Tibial artery (tissue), 4 donors: ENCODE measurements around the gene NCMAP.
A peak's percentile ranks its signal among the peaks of the same experiment; 100 is the strongest.

Experiments
- DNase-seq, 2 donors: peaks; one replicate each; pipeline ENCODE4 v3.0.0-alpha.2; 2019
- H3K27ac ChIP-seq, 2 donors: fragments of 200-600 bp; sonication (generic) in 1 of 2; 1 replicate in 1 of 2; 2 replicates in 1 of 2; pipeline ENCODE4 v1.5.1; 2018 to 2019; ENCODE audit warnings: mild to moderate bottlenecking in 1 of 2
- H3K27me3 ChIP-seq, 2 donors: fragments of 200-600 bp; sonication (generic) in 1 of 2; one replicate each; pipeline versions ENCODE4 v1.5.1 to v1.6.0; 2016 to 2019
- H3K36me3 ChIP-seq, 3 donors: fragments of 200-600 bp; sonication (generic) in 2 of 3; one replicate each; pipeline ENCODE4 v1.5.1; 2016 to 2019; ENCODE audit warnings: mild to moderate bottlenecking in 2 of 3
- H3K4me1 ChIP-seq, 4 donors: fragments of 200-600 bp; sonication (generic) in 2 of 4; 1 replicate in 3 of 4; 2 replicates in 1 of 4; pipeline ENCODE4 v1.5.1; 2016 to 2019
- H3K4me3 ChIP-seq, 2 donors: fragments of 200-600 bp; sonication (generic) in 1 of 2; 1 replicate in 1 of 2; 2 replicates in 1 of 2; pipeline ENCODE4 v1.5.1; 2018 to 2019; ENCODE audit warnings: mild to moderate bottlenecking in 2 of 2
- H3K9me3 ChIP-seq, 3 donors: fragments of 200-600 bp; sonication (generic) in 1 of 3; one replicate each; pipeline ENCODE4 v1.5.1; 2016 to 2019
- intact Hi-C: fragments of 100-400 bp; cut with DNase I; formaldehyde crosslinking; loops from one replicate; pipeline ENCODE4 v1.15.0; 2023; ENCODE audit warnings: low total_unique reads
- TF ChIP-seq, protein P1 (sequence below), 2 experiments: fragments of 200-600 bp in 1 of 2; fragments of 450-650 bp in 1 of 2; IDR thresholded peaks; one replicate each; pipeline ENCODE4 v1.5.1; 2017 to 2019; ENCODE audit warnings: antibody characterized with exemption in 2 of 2, mild to moderate bottlenecking in 1 of 2, moderate library complexity in 1 of 2

The NCMAP gene

DNA sequence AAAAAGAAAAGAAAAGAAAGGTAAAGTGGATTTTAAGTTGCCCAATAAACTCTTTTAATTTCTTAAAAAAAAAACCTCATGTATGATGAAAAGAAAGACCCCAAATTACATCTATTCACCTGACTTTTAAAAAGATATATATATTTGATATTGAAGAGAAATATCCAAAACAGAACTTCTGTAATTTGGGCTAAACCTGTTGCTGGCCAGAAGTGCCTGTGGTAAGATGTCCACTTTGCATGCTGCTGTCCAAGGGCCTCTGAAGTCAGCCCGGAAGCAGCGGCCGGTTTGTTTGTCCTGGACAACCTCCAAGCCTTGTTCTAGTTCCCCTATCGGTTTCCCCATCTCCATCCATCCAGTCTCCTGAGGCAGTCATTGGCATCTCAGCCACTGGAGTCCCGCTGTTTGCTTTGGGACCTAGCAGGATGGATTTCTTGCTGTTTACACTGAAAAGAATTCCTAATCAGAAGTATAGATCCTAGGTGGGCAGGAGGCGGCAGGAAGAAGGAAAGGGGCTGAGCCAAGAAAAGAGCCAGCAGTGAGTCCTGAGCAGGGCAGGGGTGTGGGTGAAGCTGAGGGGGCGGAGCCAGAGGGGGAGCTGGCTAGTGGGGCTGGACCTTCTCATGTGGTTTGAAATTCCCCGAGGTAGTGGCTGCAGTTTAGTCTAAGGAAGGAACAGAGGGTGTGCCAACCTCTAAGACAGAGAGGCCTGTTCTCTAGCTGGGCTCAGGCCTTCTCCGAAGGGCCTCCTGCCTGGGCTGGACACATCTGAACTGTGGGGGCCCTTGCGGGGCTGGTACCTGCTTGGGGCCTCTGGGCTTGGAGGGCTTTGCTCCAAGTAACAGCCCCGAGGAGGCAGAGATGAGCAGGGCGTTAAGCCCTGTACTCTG is 3.3 kb downstream of the NCMAP start:
- Histone ChIP-seq H3K9me3 (no peaks in the 10 kb centered on the region), H3K4me1 (peaks cover 0 to 21% (median 1%) of the 10 kb centered on the region in 4 donors), H3K4me3 (no peak overlapping the region), H3K36me3 (no peaks in the 10 kb centered on the region), H3K27me3 (peaks cover 0 to 85% of the 10 kb centered on the region in 2 donors), H3K27ac (no peak overlapping the region)
- TF ChIP-seq, protein P1, sequence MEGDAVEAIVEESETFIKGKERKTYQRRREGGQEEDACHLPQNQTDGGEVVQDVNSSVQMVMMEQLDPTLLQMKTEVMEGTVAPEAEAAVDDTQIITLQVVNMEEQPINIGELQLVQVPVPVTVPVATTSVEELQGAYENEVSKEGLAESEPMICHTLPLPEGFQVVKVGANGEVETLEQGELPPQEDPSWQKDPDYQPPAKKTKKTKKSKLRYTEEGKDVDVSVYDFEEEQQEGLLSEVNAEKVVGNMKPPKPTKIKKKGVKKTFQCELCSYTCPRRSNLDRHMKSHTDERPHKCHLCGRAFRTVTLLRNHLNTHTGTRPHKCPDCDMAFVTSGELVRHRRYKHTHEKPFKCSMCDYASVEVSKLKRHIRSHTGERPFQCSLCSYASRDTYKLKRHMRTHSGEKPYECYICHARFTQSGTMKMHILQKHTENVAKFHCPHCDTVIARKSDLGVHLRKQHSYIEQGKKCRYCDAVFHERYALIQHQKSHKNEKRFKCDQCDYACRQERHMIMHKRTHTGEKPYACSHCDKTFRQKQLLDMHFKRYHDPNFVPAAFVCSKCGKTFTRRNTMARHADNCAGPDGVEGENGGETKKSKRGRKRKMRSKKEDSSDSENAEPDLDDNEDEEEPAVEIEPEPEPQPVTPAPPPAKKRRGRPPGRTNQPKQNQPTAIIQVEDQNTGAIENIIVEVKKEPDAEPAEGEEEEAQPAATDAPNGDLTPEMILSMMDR (IDR thresholded peaks at IDR 0.05) = no peak
- peak; percentile 44 to 66 for DNase-seq
- intact Hi-C loops = no loop called here

DNA sequence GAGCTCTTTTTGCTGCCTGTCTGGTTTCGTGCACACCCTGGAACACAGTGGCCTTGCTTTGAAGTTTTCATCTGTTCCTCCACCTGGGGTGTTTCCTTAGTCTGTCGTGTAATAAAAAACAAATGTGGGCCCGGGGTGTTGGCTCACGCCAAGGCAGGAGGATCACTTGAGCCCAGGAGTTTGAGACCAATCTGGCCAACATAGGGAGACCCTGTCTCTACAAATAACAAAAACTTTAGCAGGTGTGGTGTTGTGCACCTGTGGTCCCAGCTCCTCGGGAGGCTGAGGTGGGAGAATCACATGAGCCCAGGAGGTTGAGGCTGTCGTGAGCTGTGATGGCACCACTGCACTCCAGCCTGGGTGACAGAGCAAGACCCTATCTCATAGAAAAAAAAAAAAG is 4.5 kb downstream of the NCMAP start:
- Histone ChIP-seq H3K36me3 (no peaks in the 10 kb centered on the region), H3K4me1 (peaks cover 0 to 21% (median 1%) of the 10 kb centered on the region in 4 donors), H3K27me3 (peaks cover 0 to 72% of the 10 kb centered on the region in 2 donors), H3K9me3 (no peaks in the 10 kb centered on the region), H3K27ac (no peak overlapping the region), H3K4me3 (no peak overlapping the region)
- DNase-seq = peak in 1 of 2 donors; percentile 15
- TF ChIP-seq, protein P1 (IDR thresholded peaks at IDR 0.05) = no peak
- intact Hi-C loops = no loop called here

DNA sequence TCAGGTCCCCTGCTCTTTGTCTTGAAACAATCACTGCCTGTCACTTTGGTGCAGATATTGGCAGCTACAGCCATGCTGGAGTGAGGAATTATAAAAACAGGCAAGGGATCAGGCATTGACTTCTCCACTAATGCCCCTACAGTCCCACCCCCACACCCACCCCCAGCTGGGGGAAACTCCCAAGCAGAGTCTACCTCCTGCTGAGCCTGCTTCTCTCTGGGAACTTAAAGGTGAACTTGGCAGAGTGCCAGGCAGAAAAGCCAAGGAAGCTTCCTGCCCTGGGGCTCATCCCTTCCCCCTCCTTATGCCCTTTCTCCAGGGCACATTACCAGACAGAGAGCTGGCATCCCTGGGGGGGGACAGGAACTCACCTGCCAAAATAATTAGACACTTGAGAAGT is 6.7 kb downstream of the NCMAP start:
- Histone ChIP-seq H3K27me3 (peaks cover 0 to 52% of the 10 kb centered on the region in 2 donors), H3K9me3 (no peaks in the 10 kb centered on the region), H3K36me3 (no peaks in the 10 kb centered on the region), H3K4me1 (peaks cover 0 to 9% (median 1%) of the 10 kb centered on the region in 4 donors), H3K27ac (no peak overlapping the region), H3K4me3 (no peak overlapping the region)
- peak in 1 of 2 donors; percentile 34 for DNase-seq
- TF ChIP-seq, protein P1 (IDR thresholded peaks at IDR 0.05) = no peak
- intact Hi-C loops = no loop called here

DNA sequence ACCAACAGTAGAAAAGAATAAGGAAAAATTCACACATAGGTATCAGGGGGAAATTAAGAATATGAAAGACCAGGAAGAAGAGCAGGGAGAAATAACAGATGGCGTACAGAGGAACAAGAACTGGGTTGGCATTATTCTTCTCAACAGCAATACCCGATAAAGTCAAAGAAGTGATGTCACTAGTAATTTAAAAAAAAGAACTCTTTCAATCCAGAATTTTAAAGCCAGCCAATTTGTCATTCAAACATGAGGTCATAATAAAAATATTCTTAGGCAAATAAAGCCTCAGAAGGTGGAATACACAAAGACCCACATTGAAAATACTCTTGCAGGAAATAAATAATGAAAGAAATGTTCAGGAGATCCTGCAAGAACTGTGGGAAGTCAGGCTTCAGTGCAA is 8.8 kb downstream of the NCMAP start:
- no peak overlapping the region for H3K27ac ChIP-seq
- intact Hi-C loops = no loop called here
- peaks cover 0 to 3% (median 0%) of the 10 kb centered on the region in 4 donors for H3K4me1 ChIP-seq
- no peak for DNase-seq
- H3K36me3 ChIP-seq = no peaks in the 10 kb centered on the region
- H3K27me3 ChIP-seq = peaks cover 0 to 35% of the 10 kb centered on the region in 2 donors
- no peaks in the 10 kb centered on the region for H3K9me3 ChIP-seq
- no peak overlapping the region for H3K4me3 ChIP-seq
- TF ChIP-seq, protein P1 (IDR thresholded peaks at IDR 0.05) = no peak

DNA sequence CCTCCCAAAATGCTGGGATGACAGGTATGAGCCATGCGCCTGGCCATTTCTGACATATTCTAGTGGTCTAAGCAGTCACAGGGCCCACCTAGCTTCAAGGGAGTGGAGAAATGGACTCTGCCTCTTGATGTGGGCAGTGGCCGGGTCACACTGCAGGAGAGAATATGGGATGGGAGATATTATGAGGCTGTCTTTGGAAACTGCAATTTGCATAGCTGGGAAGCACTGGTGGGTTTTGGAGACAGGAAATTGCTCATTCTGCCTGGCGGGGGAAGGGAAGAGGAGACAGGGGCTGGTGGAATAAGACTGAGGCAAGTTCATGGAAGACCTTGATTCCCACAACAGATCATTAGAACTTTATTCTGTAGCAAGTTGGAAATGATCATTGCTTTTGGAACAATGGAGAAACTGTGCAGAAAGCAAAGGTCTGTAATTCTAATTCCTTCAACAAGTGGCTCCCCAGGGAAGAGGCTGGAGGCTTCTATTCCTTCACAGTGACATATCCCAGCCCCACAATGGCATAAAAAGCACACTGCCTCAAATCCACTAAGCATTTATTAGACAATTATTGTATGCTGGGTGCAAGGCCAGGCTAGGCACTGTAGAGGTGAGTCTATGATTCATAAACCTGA is 10.5 kb downstream of the NCMAP start:
- TF ChIP-seq, protein P1 (IDR thresholded peaks at IDR 0.05) = no peak
- peaks cover 0 to 23% of the 10 kb centered on the region in 2 donors for H3K27me3 ChIP-seq
- no peak for DNase-seq
- no peak overlapping the region for H3K27ac ChIP-seq
- H3K4me3 ChIP-seq = no peak overlapping the region
- H3K36me3 ChIP-seq = no peaks in the 10 kb centered on the region
- peaks cover 0 to 3% (median 0%) of the 10 kb centered on the region in 4 donors for H3K4me1 ChIP-seq
- no peaks in the 10 kb centered on the region for H3K9me3 ChIP-seq
- intact Hi-C loops = no loop called here
